HG03469 (cell line): ENCODE data around the gene WDR27.
"Not testable (repeated sequence)": the region's sequence is repeated elsewhere in the genome, so short reads cannot be mapped to it uniquely, and the experiment has no call there.

ENCODE experiments used
- ATAC-seq: cut with Tn5 transposase; IDR thresholded peaks from one replicate; pipeline ENCODE4 v1.9.1; 2021; ENCODE audit warnings: mild to moderate bottlenecking, moderate library complexity, moderate number of reproducible peaks; ENCODE audit not compliant: unreplicated experiment

WDR27 gene

DNA sequence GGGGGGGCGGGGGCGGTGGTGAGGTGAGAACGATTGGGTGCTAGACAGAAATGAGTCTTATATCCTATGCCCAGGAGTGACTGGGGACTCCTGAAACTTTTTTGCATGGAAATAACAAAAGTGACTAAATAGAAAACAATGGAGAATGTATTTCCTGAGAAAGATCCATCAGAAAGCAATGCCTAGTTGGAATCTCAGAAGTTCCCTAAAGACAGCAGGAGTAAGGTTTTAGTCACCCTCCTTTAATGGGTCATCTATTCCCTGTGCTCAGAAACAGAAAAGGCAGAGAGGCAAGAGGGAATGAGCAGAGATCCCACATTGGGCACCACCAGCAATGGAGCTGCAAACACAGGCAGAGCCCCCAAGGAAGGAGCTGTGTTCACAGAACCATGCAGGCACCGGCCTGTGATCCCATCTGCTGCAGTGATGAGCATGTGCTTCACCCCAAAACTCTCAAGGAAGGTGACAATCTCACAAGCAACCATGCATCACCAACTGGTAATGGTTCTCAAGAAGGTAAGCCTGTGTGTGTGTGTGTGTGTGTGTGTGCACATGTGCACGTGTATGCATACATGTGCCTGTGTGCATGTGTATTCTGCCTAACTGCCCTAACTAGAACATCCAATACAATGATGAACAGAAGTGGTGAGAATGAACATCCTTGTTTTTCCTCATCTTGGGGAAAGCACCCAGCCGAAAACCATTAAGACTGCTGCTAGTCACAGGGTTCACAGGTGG lies 168.4 kb downstream of the WDR27 start:
- ATAC-seq = no peak

DNA sequence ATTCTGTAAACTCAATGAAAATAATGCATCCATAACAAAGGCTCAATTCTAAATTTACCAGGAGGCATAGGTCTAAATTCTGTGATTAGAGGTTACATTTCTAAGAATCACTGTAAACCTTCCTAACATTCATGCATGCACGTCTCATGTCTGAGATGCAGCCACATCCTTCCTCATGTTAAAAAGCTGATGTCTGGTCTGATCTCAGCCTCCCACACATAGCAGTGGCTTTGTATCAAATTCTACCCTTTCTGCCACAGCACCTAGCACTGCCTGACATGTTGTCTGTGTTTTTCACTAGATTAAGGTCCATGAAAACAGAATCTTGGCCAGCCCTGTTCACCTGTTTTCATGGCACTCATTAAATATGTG lies 171.1 kb downstream of the WDR27 start:
- ATAC-seq = no peak

DNA sequence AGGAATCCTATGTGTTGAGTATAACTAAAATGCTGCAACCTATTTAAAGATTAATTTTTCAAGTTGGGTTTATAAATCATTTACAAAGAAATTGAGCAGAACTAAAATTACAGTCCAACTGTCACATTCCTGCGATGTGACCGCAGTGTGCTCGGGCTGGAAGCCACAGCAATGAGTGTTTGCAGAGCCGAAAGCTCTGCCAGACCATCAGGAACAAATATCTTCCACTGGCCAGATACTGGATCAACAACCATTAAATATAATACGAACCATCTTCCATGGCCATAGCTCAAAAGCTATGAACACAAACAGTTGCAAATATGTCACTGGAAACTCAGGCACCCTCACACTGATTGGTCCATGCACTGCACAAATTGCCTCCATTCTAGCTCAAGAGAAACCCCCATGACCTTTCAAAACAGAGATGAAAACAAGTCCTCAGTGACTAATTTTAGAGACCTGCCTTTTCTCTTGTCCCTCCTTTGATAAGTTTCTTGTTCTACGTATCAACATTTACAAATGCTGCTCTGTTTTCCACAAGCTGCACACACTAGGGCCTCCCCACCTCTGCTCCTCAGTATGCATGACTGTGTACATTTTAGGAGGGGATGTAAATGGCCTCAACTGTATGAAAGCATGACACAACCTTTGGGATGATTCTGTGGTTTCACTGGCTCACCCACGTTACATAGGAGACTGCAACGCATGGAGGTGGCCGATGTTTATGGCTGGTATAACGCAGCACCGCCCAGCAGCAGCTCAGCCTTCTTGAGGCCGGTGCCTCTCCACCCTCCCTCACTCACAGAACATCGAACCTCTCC lies 171.7 kb downstream of the WDR27 start:
- no peak for ATAC-seq

DNA sequence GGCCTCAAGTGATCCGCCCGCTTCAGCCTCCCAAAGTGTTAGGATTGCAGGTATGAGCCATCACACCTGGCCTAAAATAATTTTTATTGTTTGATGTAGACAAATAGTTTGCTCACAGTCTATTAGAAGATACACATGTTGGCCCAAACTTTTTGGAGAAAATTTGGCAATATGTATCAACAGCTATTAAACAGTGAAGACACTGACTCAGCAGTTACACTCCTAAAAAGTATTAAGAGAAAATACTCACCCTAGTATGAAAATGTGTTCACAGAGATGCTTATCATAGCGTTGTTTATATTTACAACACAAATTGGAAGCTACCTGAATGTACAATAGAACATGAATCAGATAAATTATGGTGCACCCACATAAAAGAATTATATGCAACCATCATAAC lies 173.1 kb downstream of the WDR27 start:
- no peak for ATAC-seq

DNA sequence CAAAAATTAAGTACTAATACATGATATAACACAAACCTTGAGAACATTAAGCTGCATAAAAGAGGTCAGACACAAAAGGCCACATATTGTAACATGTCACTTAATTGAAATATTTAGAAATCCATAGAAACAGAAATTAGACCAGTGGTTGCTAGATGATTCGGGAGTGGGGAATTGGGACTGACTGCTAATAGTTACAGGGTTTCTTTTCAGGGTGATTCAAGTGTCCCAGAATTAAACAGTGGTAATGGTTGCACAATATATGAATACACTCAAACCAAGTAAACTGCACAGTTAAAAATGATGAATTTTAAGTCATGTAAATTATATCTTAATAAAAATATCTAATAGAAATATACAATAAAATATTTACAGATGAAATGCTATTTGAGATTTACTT lies 174.5 kb downstream of the WDR27 start:
- no peak for ATAC-seq

DNA sequence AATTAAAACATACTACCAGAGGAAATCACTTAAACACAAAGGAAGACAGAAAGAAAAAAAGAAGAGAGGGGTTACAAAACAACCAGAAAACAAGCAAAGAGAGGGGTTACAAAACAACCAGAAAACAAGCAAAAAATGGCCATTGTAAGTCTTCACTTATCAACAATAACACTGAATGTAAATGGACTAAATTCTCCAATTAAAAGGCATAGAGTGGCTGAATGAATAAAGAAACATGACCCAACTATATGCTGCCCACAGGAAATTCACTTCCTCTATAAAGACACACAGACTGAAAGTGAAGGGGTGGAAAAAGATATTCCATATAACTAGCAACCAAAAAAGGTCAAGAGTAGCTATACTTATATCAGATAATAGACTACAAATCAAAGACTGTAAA lies 180.0 kb downstream of the WDR27 start:
- ATAC-seq = no peak

DNA sequence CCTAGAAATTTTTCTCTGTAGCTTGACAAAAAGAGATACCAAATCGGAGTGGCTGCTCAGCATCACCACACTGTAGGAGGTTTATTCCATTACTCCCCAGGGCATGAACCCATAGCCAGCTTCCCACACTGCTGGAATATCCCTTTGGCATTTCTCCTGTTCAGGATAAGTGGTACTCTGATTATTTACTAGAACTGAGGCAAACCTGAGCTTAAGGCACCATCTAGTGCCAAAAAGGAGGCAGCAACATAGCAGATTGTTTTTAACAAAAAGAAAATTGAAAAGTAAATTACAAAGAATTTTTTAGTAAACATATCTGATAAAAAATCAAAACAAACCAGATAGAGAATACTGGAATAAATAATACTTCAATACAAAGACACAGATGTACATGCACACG lies 181.7 kb downstream of the WDR27 start:
- no peak for ATAC-seq

DNA sequence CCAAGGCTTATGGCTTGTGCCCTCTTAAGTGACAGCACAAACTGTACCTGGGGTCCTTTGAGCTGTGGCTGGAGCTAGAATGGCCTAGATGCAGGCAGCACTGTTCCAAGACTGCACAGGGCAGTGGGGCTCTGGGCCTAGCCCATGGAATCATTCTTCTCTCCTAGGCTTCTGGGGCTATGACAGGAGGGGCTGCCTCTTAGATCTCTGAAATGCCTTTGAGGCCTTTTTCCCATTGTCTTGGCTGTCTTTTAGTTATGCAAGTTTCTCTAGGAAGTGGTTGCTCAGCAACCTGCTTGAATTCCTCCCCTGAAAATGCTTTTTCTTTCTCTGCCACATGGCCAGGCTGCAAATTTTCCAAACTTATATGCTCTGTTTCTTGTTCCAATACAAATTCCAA lies 183.4 kb downstream of the WDR27 start:
- no peak for ATAC-seq

DNA sequence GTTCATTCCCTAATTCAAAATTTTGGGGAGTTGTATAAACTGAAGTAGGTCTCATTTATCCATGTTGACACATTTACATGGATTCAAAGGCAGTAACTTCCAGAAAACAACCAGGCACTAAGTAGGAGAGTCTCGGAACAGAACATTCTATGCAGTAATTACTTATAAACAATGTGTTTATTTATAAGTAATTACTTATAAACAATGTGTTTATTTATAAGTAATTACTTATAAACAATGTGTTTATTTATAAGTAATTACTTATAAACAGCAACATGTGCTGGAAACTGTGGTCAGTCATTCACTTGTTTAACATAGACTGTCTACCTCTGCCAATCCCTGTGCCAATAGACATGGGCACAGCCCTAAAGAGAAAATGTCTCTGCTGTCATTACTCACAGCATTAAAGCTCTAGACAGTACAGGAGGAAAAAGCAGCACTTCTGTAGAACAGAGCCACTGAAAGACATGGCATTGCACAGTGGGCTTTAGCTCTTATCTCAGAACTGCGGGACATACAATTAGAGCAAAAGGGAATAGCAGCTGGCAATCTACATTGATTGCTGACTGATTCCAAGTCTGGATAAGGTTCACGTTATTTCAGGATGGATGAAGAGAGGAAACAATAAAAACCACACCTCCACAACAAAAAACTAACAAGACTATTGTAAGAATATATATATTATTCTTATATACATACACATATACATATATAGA lies 188.2 kb downstream of the WDR27 start:
- no peak for ATAC-seq

DNA sequence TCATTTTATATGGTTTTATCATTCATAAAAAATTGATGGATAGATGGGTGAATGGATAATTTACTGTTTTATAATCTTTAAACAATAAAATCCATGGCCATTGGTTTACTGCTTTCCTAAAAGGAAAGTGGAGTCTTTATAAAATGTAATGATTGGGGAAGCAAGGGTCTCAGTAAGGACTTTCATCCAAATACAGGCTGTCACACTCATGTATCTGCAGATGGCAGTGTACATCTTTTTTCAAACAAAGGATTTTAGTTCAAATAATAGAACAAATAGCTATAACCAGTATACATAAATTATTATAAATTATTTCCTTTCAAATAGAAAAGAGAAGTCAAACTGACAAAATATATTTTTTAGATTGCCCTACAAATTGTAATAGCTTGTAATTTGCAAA lies 190.0 kb downstream of the WDR27 start:
- ATAC-seq = not testable (repeated sequence)

DNA sequence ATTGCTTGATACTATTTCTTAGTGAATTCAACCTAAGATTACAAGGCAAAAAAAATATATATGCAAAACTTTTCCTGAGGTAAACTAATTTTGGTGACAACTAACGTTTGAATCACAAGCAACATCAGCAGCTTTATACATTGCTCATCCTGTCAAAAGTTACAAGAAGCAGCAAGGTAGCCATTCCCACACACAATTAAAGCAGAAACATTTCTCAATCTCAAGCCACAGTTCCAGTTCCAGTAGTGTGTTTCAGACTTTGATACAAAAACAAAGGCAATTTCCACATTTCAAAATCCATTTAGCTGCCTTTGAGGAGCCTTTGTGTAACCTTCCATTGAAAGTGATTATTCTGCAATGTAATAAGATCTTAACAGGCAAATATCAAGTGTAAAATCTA lies 191.0 kb downstream of the WDR27 start:
- ATAC-seq = no peak

DNA sequence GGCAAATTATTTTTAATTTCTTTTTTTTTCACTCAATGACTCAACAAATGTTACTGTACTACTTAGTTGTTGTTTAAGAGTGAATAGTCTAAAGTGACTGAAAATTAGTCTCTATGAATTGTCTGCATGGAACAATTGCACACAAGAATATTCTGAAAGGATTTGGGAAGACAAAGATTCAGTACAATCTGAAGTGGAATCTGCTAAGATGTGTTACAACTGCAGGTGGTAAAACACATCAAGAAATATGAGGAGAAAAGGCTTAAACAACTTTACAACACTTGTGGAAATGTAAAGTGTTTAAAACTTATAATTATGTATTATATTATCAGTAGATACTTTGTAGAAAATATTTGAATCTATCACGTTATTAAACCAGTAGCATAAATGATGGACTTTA lies 193.4 kb downstream of the WDR27 start:
- no peak for ATAC-seq

DNA sequence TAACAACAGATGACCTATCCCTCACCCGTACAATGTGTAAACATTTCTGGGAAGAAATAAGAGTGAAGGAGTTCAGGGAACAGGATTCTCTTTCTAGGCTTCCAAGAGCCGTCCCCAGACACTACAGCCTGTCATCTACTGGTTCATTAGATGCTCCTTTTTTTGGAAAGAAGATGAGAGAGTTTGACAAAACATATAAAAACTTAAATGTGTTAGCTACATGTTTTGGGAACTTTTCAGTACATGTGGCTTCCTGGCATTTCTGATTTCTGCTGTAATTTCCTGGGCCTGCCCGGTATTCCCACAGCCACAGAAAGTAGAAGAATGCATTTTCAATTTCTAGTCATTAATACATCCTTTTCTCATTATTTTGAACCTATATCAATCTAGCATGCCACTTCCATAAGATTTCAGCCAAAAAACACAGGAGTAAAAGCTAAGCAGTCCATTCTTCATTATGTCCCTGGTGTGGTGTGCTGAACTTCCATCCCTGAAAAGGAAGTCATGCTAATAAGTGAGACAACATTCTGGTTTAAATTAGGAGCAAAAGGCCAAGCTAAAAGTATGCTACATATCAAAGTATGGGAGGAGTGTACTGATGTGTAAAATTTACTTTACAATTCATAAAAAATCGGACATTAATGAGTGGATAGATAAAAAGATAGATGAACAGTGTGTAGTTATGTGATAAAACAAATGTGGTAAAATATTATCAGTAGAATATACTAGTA lies 198.2 kb downstream of the WDR27 start:
- ATAC-seq = no peak

DNA sequence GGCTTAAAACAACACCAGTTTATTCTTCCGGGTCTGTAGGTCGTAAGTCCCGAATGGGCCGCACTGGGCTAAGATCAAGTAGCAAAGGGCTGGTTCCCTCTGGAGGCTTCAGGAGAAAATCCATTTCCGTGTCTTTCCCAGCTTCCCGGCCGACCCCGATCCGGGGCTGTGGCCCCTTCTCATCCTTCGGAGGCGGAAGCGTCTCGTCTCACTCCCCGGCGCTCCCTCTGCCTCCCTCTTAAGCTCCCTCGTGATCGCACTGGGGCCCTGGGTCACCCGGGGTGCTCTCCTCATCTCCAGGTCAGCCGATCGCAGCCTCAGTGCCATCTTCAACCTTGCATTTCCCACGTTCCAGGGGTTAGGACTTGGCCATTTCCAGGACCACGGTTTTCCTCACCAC lies 199.4 kb downstream of the WDR27 start:
- no peak for ATAC-seq

DNA sequence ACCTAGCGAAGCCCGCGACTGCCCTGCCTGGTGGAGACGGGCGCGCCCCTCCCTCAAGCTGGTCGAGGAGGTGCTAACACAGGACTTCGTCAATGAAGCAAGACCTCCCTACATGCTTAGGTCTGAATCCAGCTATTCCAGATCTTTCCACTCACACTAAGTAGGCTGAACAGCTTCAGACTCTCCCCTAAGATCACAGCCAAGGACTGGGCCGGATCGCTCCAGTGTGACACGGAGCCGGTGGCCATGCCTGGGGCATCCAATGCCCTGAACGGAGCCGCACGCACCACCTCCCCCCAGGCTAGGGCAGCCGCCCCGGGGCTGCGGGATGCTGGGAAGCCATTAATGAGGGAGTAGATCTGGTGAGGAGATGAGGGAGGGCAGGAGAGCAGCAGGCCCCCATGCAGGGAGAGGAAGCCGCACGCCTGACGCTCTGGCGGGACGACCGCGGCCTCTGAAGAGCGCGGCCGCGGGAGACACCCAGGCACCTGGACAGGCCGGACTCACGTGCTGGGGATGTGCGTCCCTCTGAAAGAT lies 200.0 kb downstream of the WDR27 start:
- no peak for ATAC-seq

DNA sequence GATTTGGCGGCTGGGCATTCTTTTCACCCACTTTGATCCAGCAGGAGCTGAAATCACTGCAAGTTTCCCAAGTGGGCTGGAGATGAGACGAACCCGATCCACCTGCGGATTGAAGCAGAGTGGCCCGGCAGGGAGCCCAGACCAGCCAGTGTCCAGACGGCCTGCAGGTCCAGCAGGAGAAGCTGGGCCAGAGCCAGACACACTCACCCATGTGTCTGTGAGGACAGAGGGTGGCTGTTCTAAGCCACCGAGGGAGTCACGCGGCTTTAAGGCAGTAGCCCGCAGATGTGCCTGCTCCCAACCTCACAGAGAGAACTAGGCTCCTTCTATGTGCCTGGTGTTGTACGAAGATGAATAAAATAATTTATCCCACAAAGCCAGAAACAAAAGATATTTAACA lies 200.7 kb downstream of the WDR27 start:
- no peak for ATAC-seq

DNA sequence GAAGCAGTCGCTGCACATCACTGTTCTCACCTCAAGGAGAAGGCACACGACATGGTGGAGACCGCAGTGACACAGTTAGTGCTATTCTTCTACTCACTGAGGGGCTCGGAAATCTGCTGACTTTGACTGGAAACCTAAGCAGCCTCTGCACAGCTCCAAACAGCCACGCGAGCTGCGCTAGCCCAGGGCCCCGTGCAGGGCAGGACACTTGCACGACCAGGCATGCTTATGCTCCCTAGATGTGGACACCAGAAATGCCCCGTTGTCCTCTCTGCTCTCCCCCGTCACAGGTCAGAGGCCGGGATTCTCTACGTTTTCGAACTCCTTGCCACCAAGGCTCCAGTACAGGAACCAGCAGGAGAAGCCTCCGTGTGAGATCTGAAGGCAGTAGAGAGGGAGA lies 201.1 kb downstream of the WDR27 start:
- ATAC-seq = no peak

DNA sequence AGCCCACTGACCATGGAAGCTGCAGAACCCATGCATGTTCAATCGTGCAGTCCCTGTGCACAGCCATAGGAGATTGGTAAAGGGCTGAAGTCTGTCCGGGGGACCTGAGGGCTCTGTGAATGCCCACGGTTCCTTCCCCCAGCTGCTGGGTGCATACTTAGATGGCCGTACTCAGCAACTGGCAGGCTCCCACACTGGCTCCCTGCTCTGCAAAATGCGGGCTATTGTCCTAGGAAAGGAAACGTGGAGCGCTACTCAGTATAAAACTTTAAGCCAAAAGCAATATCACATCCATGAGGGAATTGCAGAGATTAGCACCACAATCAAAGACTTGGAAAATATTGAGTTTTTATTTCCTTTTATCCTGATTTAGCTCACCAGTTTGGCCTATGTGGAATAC lies 202.0 kb downstream of the WDR27 start:
- no peak for ATAC-seq

DNA sequence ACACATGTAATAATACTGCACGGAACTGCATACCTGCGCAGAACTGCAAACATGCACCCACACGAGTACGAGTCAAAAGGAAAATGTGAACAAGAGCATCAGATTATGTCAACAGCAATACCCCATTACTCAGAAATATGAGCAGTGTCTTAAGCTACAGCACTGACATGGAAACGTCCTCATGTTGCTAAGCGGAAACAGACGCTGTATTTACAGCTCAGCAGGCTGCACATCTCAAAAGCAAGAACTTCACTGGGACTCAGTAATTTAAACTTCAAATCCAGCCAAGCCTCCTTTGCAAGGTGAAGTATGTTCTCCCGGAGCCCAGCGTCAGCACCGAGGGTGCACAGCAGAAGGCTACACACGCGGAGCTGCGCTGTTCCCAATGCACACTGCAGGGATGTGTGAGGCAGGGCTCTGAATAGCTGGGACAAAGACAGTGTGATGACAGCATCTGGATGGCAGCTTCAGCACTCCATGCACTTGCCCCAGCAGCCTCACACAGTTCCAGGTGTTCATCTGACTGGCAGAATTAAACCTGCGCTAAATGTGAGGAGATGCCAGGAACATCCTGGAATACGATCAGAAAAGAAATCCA lies 202.8 kb downstream of the WDR27 start:
- no peak for ATAC-seq

DNA sequence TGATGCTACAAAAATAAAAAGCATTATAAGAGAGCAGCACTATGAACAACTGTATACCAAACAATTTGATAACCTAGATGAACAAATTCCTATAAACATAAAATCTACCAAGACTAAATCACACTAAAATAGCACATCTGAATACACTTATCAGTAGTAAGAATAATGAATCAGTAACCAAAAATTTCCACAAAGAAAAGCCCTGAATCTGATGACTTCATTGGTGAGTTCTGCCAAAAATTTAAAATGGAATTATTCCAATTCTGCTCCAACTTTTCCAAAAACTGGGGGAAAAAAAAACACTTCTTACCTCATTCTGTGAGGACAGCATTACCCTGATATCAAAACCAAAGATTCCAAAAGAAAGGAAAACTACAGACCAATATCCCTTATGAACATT lies 206.2 kb downstream of the WDR27 start:
- ATAC-seq = no peak

DNA sequence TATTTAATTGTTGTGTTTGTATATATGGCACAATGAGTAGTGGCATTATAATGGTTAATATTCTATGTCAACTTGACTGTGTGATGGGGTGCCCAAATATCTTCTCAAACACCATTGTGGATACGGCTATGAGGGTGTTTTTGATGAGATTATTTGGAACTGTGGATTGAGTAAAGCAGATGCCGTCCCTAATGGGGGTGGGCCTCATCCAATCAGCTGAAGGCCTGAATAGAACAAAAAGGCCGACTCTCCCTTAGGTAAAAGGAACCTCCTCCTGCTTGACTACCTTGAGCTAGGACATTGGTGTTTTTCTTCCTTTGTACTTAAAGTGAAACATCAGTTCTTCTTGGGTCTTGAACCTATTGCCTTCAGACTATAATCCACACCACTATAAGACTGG lies 207.8 kb downstream of the WDR27 start:
- no peak for ATAC-seq
